ENCODE data around the gene MPDU1. TPM values are rescaled to one million over a fixed set of nuclear protein-coding genes. Genes with fewer than 3 reads are reported as not detected.
"Not testable (repeated sequence)": the region's sequence is repeated elsewhere in the genome, so short reads cannot be mapped to it uniquely, and the experiment has no call there.

Gene MPDU1
- total RNA-seq, 1 experiment from 2014 or later = 371 TPM

DNA sequence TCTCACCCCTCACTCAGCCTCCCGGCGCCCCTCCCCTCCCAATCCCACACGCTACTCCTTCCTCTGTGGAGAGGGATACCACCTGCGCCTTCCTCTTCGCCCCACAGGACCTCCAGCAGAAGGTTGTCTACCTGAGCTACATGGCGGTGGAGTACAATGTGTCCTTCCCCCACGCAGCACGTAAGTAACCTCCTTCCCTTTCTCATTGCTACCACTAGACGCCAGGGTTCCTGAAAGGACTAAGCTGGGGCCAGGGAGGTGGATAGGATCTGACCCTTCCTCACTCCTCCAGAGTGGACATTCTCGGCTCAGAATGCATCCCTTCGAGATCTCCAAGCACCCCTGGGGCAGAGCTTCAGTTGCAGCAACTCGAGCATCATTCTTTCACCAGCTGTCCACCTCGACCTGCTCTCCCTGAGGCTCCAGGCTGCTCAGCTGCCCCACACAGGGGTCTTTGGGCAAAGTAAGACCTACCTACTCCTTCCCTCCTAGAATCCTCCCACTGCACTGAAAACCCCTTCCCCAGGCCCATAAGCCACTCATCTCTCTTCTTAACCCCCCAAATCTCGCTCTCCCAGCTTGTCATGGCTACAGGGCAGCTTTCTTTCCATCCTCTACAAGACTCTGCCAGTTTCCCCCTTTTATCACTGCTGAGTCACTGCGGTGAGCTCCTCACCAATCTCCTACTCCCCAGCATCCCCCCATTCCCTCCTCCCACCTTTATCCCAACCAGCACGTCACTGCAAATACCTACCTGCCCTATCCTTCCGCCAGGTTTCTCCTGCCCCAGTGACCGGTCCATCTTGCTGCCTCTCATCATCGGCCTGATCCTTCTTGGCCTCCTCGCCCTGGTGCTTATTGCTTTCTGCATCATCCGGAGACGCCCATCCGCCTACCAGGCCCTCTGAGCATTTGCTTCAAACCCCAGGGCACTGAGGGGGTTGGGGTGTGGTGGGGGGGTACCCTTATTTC lies 2.8 kb upstream of the MPDU1 start:
- DNase-seq (ENCODE audit: low read depth) = no peak

DNA sequence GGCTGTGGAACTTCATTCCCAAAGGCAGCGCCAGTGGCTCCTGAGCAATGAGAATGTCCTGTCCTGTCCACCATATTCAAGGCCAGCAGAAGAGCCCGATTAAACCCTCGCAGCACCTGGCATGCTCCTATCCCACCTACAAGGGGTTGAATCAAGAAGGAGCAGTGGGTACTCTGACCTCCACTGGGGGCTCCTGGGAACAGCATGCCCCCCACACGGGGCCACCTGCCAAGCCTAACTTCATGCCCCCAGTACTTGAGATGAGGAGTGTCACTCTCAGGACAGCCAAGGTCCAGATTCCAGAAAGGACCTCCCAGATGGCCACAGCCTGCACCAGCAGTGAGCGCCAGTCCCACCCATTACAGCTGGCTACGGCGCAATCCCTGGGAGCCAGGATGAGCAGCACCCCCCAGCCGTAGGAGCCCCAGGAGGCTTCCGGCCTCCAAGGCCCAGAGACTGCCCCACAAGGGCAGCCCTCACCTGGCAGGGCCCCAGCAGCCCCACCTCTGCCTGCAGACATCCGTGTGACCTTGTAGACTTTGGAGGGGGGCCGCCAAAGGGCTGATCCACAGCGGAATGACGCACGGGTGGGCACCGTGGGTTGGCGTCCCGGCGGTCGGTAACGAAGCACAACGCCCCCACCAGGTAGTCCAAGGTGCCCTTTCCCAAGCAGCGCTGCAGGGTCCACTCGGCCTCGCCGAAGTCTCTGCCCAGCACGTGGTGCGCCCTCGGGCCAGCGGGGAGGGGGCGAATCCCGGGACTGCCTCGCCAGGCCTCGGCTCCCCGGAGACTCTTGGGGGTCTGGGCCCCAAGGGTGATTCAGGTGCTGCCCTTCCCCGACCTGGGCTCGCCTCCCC lies 1.0 kb upstream of the MPDU1 start:
- DNase-seq (ENCODE audit: low read depth) = no peak

- peak; percentile 72 for DNase-seq (ENCODE audit: low read depth)
Measured at GRCh38 chr17:7586673-7587419, 3.2 kb downstream of the MPDU1 start.

DNA sequence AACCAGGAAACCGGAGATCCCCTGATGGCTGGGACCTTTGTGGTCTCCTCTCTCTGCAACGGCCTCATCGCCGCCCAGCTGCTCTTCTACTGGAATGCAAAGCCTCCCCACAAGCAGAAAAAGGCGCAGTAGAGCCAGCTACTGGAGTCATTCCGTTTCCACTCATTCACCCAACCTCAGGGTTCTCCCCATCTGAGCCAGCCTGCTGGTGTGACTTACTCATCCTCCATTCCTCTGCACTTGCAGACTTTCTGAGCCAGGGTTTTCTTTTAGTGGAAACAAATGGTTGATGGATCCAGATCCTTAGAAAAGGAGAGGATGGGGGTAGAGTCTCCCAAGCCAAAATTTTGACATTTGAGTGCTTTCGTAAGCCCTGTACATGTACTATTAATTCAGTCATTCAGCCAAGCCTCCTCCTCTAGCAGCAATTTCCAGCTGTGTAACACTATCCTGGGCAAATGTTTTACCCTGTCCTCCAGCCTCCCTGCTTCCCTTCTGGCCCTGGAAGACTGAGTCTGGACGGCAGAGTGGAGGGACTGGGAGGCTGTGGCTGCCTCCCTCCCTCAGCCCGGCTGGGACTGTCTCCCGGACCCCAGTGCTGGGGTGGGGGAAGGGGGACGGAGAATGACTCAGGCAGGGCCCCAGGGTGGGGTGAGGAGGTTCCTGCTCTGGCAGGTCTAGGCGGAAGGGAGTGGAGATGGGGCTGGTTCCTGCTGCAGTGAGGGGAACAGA lies 3.9 kb downstream of the MPDU1 start:
- DNase-seq (ENCODE audit: low read depth) = peak; percentile 98

- DNase-seq (ENCODE audit: low read depth) = no peak
Measured at GRCh38 chr17:7588553-7589203, 5.0 kb downstream of the MPDU1 start.

GRCh38 chr17:7589204-7589868 lies 5.7 kb downstream of the MPDU1 start:
- peak; percentile 82 for DNase-seq (ENCODE audit: low read depth)

GRCh38 chr17:7589891-7590691 lies 6.4 kb downstream of the MPDU1 start, which contains the start of gene SOX15:
Gene SOX15, minus strand, starts transcription at chr17:7590094. Its CDS starts 418 bp downstream, at chr17:7589676.
- peak; percentile 78 for DNase-seq (ENCODE audit: low read depth)

- peak; percentile 67 for DNase-seq (ENCODE audit: low read depth)
Measured at GRCh38 chr17:7590743-7591142, 7.1 kb downstream of the MPDU1 start.

DNA sequence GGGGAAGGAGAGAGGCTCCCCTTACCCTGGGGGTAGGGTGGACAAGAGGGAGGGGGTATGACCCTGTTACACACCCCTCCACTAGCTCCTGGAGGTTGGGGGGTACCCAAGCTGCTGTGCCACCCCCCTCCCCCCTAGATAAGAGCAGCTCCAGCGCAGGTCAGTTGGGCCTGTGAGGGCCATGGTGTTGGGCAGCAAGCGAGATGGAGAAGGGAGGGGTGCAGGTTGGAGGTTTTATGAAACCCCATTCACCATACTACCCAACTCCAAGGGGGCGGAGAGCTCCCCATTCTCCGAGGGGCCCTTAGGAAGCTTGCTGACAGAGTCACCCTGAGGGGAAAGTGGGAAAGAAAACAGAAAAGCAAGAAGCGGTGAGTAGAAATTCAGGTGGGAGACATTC lies 7.9 kb downstream of the MPDU1 start:
- DNase-seq (ENCODE audit: low read depth) = no peak

- DNase-seq (ENCODE audit: low read depth) = no peak
Measured at GRCh38 chr17:7592422-7593021, 8.9 kb downstream of the MPDU1 start.

- no peak for DNase-seq (ENCODE audit: low read depth)
Measured at GRCh38 chr17:7593296-7593695, 9.6 kb downstream of the MPDU1 start.

GRCh38 chr17:7597561-7597960 lies 13.9 kb downstream of the MPDU1 start:
- not testable (repeated sequence) for DNase-seq (ENCODE audit: low read depth)

DNA sequence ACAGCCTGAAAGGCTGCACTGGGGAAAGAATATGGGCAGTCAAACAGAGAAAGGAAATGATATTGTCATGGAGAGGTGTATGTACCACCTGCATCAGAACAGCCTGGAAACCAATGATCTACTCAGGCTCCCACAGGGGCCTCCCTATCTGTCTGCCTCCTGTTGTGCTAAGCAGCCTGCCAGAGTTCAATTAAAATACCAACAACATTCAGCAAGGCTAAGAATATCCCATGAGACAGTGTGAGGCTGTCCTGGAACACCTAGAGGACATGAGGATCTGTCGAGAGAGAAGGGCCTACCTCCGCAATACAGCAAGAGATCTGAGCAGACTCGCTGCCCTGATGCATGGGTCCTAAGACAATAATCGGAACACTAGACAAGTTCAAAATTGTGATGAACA lies 22.6 kb downstream of the MPDU1 start:
- no peak for DNase-seq (ENCODE audit: low read depth)

DNA sequence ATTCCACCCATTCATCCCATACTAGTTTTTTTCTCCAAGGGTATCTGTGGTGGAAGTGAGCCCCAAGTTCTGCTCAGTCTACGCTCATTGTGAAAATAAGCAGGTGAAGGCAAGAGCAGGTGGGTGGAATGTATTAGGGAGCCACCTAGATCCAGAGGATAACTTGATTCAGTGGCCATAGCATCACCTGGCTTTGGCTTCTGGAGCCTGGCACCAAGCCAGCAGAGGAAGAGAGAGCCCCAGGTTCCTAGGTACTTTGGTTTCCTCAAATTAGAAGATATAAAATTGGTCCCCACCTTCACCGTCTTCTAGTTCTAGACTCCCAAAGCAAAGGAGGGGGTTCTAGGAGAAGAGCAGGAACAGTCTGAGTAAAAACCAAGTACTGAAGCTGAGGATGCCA lies 27.0 kb downstream of the MPDU1 start:
- no peak for DNase-seq (ENCODE audit: low read depth)

GRCh38 chr17:7611635-7612293 lies 28.1 kb downstream of the MPDU1 start:
- no peak for DNase-seq (ENCODE audit: low read depth)

GRCh38 chr17:7612294-7612640 lies 28.6 kb downstream of the MPDU1 start:
- DNase-seq (ENCODE audit: low read depth) = no peak

DNA sequence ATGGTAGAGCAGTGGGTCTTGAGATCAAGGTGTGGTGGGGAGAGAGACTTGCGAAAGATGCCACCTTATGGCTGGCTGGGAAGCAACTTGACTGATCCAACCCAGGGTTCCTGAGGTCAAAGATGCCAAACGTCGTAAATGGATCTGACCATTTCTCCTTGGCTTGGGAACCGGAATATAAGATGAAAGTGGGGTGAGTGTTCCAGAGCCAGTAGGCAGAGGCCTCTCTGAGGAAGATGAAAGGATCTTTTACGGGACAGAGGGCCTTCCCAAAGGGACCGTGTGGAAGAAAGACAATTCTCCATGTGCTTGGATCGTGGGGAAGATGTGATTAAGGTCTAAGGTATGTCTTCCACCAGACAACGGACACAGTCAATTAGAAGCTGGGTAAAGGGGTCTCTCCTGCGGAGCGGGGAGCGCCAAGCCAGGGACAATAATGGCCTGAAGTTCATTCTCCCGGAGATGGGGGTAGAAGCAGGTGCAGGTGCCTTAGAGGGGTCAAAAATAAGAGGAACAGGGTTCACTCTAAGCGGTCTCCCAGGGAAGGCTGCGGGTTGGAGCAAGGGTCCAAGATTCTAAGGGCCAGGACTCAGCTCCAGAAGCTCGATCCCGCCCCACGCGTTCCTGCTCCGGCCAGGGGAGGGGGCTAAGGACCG lies 30.2 kb downstream of the MPDU1 start:
- DNase-seq (ENCODE audit: low read depth) = peak; percentile 37

Measured in LHCN-M2 (cell line).